Medulla oblongata (tissue), 1 donor: ENCODE results near the gene ZNF768.

Experiments
- DNase-seq: peaks from one replicate; pipeline ENCODE4 v3.0.0-alpha.2; 2015; ENCODE audit errors: extremely low spot score

Gene ZNF768

GRCh38 chr16:30526137-30526822 lies at the start of gene ZNF768:
Gene ZNF768, minus strand, starts transcription at chr16:30526566. Its CDS starts 153 bp downstream, at chr16:30526413.
- DNase-seq, result peak; percentile 26

DNA sequence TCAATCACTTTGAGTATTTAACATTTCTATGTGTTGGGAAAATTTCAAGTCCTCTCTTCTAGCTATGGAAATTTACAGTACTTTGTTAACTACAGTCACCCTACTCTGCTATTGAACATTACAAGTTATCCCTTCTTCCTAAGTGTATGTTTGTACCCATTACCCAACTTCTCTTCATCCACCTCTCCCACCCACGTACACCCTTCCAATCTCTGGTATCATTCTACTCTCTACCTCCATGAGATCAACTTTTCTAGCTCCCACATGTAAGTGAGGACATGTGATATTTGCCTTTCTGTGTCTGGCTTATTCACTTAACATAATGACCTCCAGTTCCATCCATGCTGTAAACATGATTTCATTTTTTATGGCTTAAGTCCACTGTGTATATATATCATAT lies 48.3 kb upstream of the ZNF768 start:
- no peak for DNase-seq

DNA sequence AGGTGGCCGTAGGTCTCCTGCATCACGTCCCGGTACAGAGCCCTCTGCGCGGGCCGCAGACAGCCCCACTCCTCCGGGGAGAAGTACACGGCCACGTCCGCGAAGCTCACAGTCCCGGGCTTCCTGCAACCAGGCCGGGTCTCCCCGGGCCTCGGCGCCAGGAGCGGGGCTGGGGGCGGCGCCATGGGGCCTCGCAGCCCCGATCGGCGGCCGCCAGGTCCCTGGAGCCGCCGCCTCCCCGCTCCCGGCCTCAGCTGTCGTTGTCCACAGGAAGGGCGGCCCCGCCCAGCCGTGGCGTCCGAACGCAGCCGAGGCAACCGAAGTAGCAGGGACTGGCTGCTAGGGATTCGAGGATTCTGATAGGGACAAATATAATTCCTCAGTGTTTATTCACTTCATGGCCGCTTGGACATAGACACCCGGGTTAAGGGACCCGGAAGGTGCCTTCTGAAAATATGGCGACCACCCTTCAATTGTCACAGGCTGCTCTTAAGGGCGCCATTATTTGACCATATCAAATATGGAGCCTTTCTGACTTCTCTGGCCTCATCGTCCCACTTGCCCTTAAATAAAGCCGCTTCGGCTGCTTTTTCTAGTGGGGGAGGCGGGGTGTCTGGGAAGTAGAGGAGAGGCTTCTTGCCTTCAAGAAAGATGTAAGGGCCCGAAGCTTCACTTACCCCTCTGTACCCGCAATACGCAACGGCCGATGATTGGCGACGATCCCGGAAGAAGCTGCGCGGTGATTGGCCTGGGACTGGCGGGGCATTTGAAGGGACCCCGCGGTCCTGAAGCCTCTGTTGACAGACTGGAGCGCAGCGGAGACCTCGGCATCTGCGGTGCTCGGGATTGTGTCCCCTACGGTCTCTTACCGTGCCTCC lies 45.3 kb upstream of the ZNF768 start, which contains the start of gene ZNF688:
Gene ZNF688 (minus strand): TSS at position 270 of the 878 bp plus-strand sequence. CDS start 85 bp downstream, at position 185.
- peak; percentile 99 for DNase-seq

DNA sequence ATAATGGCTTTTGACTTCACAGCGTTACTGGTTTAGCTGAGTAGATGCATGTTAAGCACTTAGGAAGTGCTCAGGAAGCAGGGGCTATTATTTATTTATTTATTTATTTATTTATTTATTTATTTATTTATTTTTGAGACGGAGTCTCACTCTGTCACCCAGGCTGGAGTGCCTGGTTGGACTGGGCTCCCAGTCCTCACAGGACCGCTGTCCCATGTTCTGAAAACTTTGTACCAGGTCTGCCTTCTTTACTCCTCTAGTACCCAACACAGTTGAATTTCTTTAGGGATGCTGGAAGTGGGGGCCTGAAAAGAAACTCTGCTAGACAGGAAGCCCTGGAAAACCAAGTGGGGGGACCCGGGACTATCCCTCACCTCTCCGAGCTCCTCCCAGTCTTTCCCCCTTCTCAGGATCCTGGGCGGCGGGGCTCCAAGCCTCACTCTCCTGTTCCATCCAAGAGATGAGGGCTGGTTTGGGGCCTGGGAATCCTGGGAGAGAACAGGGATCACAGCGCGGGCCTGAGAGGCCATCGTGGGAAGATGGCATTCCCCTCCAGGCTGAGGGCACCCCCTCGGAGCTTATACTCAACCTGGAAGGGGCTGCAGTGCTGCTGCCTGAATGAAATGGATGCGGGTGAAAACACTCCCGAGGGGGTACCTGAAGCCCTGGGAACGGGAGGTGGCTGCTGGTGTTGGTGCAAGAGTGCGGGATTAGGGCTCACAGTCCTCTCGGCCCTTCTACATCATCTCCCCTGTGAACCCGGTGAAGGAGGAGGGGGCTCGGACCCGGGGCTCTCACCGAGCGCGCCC lies 44.5 kb upstream of the ZNF768 start:
- DNase-seq, result peak; percentile 31

DNA sequence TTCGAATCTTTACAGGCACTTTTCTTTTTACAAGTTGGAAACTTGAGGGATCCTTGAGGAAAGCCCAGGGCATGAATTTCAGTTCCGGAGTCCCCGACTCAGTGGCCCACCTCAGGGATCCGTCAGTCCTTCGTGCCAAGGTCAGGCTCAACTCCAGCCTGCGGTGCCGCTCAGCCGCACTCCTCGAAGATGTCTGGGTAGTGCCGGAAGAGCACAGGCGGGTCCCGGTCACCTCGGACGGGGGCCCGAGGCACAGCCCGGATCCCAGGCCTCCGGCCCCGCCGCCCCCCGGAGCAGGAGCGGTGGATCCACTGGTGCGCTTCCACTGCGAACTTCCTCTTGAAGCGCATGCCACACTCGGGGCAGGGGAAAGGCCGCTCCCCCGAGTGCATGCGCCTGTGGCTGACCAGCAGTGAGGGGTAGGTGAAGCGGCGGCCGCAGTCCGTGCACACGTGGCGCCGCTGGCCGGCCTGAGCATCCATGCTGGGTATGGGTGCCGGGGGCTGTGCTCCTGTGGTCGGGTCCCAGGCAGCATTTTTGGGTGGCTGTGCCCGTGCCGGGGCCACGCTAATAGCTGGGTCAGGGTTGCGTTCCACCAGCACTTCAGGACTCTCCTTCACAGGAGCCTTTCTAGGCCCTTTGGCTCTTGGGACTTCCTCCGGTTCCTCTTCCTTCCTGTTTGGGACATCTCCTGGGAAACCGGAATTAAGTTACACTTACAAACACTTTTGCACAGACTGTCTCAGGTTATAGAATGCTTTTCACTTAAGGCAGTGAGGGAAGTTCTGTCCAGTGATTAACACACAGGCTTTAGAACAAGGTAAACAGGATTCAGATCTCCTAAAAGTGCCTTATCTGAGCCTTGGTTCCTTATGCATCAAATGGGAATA lies 43.6 kb upstream of the ZNF768 start:
- no peak for DNase-seq

GRCh38 chr16:30569281-30569680 lies 42.9 kb upstream of the ZNF768 start:
- DNase-seq, result no peak

- no peak for DNase-seq
Measured at GRCh38 chr16:30567991-30568638, 41.7 kb upstream of the ZNF768 start.

- DNase-seq, result no peak
Measured at GRCh38 chr16:30567160-30567990, 41.0 kb upstream of the ZNF768 start.

DNA sequence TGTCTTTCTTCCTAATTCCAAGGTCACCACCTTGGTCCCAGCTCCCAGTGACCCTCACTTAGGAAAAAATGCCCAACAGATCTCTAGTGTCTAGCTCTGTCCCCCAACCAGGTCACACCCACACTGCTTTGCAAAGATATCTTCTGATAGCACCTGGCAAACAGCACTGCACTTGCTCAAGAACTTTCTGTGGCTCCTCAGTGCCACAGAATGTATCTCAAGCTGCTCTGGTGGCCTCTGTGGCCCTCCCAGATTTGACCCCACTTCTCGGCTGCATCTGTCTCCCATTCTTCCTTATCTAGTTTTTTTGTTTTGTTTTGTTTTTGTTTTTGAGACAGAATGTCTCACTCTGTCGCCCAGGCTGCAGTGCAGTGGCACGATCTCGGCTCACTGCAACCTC lies 40.2 kb upstream of the ZNF768 start:
- DNase-seq, result no peak

DNA sequence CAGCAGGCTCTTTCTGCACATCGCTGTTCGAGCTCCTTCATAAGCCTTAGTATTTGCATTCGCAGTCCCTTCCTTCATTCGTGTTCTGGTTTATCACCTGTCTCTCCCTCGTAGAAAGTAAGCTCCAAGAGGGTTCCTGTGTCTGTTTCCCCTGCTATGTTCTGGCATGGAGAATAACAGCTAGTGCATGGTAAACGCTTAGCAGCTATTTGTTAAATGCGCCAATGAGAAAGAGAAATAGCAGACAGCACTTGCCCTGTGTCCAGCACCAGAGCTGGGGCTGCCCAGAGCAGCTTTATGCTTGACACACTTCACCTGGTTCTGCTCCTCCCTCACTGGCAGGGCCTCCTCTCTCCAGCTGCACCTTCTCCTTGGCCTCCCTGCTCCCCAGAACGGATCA lies 39.6 kb upstream of the ZNF768 start:
- DNase-seq, result no peak

- DNase-seq, result no peak
Measured at GRCh38 chr16:30565526-30565925, 39.2 kb upstream of the ZNF768 start.

DNA sequence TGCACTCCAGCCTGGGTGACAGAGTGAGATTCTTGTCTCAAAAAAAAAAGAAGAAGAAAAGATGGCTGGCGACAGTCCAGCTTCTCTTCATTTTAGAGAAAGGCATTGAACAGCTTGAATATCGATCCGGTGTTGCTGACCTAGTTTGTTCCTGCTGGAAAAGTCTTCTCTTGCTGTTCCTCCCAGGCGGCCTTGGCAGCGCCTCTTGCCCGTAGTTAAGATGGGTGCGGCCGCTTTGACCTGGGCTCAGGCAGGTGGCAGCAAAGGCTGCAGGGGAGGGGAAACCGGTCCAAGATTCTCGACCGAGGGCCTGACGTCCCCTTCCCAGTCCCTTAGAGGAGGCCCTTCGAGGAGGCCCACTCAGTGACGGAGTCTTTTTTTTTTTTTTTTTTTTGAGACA lies 35.7 kb upstream of the ZNF768 start:
- no peak for DNase-seq

- DNase-seq, result peak; percentile 22
Measured at GRCh38 chr16:30561089-30561816, 34.9 kb upstream of the ZNF768 start.

DNA sequence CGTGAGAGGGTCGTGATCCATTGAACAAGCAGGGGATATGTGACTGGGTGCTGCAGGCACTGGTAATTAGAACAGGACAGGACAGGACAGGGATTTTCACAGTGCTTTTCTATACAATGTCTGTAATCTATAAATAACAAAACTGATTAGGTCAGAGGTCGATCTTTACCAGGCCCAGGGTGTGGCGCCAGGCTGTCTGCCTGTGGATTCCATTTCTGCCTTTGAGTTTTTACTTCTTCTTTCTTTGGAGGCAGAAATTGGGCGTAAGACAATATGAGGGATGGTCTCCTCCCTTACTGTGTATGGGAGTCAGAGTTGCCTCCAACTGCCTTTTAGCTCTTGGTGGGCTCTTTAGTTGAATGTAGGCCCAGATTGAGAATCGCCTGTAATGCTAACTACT lies 33.3 kb upstream of the ZNF768 start:
- no peak for DNase-seq

- DNase-seq, result no peak
Measured at GRCh38 chr16:30558789-30559377, 32.5 kb upstream of the ZNF768 start.

DNA sequence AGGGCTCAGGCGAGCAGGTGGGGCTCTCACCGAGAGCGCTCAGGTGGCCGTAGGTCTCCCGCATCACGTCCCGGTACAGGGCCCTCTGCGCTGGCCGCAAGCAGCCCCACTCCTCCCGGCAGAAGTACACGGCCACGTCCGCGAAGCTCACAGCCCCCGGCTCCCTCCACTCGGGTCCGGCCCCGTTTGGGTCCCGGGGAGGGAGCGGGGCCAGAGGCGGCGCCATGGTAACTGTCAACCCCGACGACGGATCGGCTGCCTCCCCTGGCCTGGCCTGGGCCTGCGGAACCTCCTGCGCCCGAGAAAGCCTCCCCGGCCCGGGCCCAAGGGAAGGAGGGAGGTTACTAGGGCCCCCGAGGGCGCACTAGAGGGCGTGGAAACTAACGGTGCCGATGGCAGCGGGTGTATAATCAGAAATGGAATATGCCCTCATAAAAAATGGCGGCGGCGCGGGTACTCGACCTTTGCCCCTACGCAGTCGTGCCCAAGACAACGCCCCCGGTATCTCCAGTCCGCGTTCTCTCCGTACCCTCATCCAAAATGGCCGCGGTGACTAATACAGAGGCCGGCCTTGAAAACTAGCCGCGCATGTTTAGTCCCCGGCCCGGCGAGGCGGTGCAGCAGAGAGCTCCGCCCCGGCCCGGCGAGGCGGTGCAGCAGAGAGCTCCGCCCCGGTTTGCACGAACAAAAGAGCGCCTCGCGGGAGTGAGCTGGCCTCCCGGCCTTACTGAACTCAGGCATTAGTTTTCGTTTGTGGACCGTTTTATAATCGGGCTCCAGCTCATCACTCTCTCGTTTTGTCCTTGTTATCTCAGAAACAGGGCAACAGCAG lies 31.8 kb upstream of the ZNF768 start, which contains the start of gene ZNF764:
Gene ZNF764 (minus strand): TSS at position 418 of the 832 bp plus-strand sequence. CDS start 192 bp downstream, at position 226.
- peak; percentile 99 for DNase-seq

- DNase-seq, result no peak
Measured at GRCh38 chr16:30557707-30557956, 31.3 kb upstream of the ZNF768 start.

GRCh38 chr16:30556125-30556473 lies 29.7 kb upstream of the ZNF768 start:
- DNase-seq, result no peak
